HFF-Myc (cell line): Measurements from ENCODE around the gene EPM2AIP1.
A peak's percentile ranks its signal among the peaks of the same experiment; 100 is the strongest.

Experiments
- DNase-seq: peaks from one replicate; pipeline ENCODE4 v3.0.0-alpha.2; 2011; ENCODE audit warnings: low read depth; ENCODE audit errors: extremely low read depth
- H3K4me3 ChIP-seq: replicated peaks from 2 replicates; pipeline ENCODE4 v1.5.1; 2011; ENCODE audit warnings: low read depth, mild to moderate bottlenecking, control low read depth, low read length
- CTCF ChIP-seq: IDR thresholded peaks from 2 replicates; pipeline ENCODE4 v1.5.1; 2012; ENCODE audit warnings: mild to moderate bottlenecking, low read depth, low read length, control low read depth; ENCODE audit errors: missing control alignments

Gene EPM2AIP1

GRCh38 chr3:37014620-37015019 lies 21.7 kb upstream of the EPM2AIP1 start:
- no peak for TF ChIP-seq CTCF
- H3K4me3 ChIP-seq: no peak overlapping the region
- DNase-seq: no peak

- peak within 1 kb of the TSS; percentile 85 for H3K4me3 ChIP-seq
- TF ChIP-seq CTCF: no peak
- DNase-seq: peak; percentile 100
These were observed 674 bp upstream of the EPM2AIP1 start, which contains the start of gene MLH1 for GRCh38 chr3:36993326-36994283. MLH1 (plus strand) TSS chr3:36993518; CDS start chr3:36993548, 30 bp downstream.

GRCh38 chr3:36991923-36992805 lies 767 bp downstream of the EPM2AIP1 start:
- H3K4me3 ChIP-seq: peak overlapping the region; percentile 85
- DNase-seq: peak; percentile 2
- TF ChIP-seq CTCF: no peak

GRCh38 chr3:36991147-36991546 lies 1.8 kb downstream of the EPM2AIP1 start:
- peak overlapping the region; percentile 85 for H3K4me3 ChIP-seq
- TF ChIP-seq CTCF: no peak
- DNase-seq: no peak

- TF ChIP-seq CTCF: no peak
- peak overlapping the region; percentile 85 for H3K4me3 ChIP-seq
- DNase-seq: no peak
These were observed 3.4 kb downstream of the EPM2AIP1 start for GRCh38 chr3:36989568-36989967.

GRCh38 chr3:36989005-36989404 lies 3.9 kb downstream of the EPM2AIP1 start:
- peak overlapping the region; percentile 85; the same call in 1 of the 2 replicates for H3K4me3 ChIP-seq
- no peak for TF ChIP-seq CTCF

More at GRCh38 chr3:36989005-36989404, 3.9 kb downstream of the EPM2AIP1 start:
- no peak for DNase-seq
